Adrenal gland (tissue), 5 donors: ENCODE results near the gene ACVR1.

Source experiments
- POLR2A ChIP-seq, 2 donors: fragments of 450-650 bp; IDR thresholded peaks; one replicate each; pipeline ENCODE4 v1.6.1; 2017; ENCODE audit warnings: antibody characterized with exemption in 2 of 2, mild to moderate bottlenecking in 2 of 2, moderate library complexity in 1 of 2
- TF ChIP-seq, protein P1 (sequence below), 6 experiments: fragments of 450-650 bp in 4 of 6; fragments of 200-600 bp in 2 of 6; sonication (generic) in 1 of 6; IDR thresholded peaks; 1 replicate in 5 of 6; 2 replicates in 1 of 6; pipeline versions ENCODE4 v1.5.1 to v1.8.0; 2016 to 2021; ENCODE audit warnings: antibody characterized with exemption in 6 of 6, mild to moderate bottlenecking in 2 of 6, moderate library complexity in 1 of 6
- donor health status: DM: no; HTN: no; CAD: no.

DNA sequence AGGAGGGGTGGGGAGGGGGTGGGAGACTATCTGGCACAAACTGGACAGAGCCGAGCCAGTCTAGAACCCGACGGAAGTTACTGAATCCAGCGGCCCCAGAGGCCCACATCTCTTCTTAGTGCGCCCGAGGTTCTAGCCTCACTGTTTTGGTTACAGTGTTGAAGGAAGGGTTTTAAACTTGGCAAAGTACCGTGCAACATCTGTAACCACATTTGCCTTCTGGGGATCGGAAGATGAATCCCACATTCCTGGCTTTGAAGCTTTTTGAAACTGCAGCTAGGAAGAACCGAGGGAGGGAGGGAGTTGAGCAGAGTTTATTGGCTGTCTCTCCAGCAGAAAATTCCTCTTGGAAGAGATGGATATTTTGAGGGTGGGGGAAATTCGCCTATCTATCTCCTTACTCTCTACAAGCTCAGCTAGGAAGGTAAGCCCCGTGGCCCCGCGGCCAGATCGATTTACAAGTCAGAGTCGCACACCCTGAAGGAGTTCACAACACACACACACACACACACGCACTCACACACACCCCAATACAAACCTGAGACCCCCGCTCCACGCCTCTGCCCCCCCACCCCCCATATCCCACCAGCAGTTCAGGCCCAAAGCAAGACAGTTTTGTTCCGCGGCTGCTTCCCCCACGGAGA lies 1.0 kb downstream of the ACVR1 start:
- TF ChIP-seq, protein P1, sequence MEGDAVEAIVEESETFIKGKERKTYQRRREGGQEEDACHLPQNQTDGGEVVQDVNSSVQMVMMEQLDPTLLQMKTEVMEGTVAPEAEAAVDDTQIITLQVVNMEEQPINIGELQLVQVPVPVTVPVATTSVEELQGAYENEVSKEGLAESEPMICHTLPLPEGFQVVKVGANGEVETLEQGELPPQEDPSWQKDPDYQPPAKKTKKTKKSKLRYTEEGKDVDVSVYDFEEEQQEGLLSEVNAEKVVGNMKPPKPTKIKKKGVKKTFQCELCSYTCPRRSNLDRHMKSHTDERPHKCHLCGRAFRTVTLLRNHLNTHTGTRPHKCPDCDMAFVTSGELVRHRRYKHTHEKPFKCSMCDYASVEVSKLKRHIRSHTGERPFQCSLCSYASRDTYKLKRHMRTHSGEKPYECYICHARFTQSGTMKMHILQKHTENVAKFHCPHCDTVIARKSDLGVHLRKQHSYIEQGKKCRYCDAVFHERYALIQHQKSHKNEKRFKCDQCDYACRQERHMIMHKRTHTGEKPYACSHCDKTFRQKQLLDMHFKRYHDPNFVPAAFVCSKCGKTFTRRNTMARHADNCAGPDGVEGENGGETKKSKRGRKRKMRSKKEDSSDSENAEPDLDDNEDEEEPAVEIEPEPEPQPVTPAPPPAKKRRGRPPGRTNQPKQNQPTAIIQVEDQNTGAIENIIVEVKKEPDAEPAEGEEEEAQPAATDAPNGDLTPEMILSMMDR (IDR thresholded peaks at IDR 0.05) = no peak
- TF ChIP-seq POLR2A (IDR thresholded peaks at IDR 0.05) = no peak
